AG09319 (cell line): ENCODE results near the gene LRRC45.

ENCODE experiments used
- DNase-seq: peaks from one replicate; pipeline ENCODE4 v3.0.0-alpha.2; 2010; ENCODE audit warnings: low read depth; ENCODE audit errors: extremely low read depth
- TF ChIP-seq, protein P1 (sequence below): IDR thresholded peaks from 2 replicates; pipeline ENCODE4 v1.5.1; 2011; ENCODE audit warnings: low read depth, mild to moderate bottlenecking, inconsistent platforms, low read length, moderate library complexity

LRRC45 gene

DNA sequence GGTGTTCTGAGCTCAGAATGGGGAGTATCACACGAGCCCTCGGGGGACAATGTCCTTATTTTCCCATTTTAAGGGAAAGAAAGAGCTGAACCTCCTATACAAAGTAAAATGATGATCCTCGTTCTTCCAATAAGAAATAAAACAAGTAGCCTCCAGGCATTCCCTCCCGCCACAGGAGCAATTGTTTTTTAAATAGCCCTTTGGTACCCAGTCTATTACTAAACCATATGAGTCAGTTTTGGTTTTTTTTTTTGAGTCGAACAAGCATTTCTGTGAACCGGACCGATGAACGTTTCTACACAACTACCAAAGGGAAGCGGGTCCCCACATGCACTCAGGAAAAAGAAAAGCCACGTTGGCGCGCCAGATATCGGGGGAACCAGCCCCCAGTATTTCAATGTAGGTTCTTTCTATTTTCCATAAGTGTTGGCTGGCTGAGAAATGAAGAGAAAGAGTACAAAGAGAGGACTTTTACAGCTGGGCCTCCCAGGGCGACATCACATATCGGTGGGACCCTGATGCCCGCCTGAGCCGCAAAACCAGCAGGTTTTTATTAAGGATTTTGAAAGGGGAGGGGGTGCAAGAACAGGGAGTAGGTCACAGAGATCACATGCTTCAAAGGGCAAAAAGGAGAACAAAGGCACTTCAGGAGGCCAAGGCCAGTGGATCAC lies 18.2 kb downstream of the LRRC45 start:
- DNase-seq = no peak

DNA sequence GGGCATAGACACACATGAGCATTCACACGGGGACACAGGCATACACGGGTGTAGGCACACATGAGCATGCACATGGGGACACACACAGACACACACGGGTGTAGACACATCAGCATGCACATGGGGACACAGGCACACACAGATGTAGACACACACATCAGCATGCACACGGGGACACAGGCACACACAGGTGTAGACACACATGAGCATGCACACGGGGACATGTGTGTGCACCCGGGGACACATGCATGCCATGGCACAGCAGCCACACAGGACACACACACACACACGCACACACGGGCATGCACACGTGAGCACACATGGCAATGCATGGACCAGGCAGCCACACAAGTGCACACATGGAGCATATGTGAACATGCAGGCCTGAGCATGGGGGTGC lies 19.5 kb downstream of the LRRC45 start:
- no peak for DNase-seq
- TF ChIP-seq, protein P1, sequence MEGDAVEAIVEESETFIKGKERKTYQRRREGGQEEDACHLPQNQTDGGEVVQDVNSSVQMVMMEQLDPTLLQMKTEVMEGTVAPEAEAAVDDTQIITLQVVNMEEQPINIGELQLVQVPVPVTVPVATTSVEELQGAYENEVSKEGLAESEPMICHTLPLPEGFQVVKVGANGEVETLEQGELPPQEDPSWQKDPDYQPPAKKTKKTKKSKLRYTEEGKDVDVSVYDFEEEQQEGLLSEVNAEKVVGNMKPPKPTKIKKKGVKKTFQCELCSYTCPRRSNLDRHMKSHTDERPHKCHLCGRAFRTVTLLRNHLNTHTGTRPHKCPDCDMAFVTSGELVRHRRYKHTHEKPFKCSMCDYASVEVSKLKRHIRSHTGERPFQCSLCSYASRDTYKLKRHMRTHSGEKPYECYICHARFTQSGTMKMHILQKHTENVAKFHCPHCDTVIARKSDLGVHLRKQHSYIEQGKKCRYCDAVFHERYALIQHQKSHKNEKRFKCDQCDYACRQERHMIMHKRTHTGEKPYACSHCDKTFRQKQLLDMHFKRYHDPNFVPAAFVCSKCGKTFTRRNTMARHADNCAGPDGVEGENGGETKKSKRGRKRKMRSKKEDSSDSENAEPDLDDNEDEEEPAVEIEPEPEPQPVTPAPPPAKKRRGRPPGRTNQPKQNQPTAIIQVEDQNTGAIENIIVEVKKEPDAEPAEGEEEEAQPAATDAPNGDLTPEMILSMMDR = no peak

More for the DNA sequence above, 18.2 kb downstream of the LRRC45 start:
- TF ChIP-seq, protein P1 = no peak

DNA sequence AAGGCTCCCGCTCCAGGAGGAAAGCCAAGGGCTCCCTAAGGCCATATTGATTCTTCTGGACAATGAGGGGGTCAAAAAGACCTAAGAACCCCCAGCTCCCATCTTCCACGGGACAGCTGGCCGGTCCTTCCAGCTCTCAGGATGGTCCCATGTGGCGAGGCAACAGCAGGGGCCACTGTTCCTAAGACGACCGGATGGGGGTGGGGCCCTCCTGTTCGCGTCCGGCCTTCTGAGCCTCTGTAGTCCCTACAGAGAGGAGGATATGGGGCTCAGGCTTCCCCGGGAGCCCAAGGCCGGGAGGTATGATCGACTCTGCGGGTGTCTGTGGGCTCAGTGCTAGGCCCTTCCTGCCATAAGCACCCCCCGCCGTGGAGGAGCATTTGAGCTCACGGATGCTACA lies 20.4 kb downstream of the LRRC45 start:
- TF ChIP-seq, protein P1 = no peak
- no peak for DNase-seq

DNA sequence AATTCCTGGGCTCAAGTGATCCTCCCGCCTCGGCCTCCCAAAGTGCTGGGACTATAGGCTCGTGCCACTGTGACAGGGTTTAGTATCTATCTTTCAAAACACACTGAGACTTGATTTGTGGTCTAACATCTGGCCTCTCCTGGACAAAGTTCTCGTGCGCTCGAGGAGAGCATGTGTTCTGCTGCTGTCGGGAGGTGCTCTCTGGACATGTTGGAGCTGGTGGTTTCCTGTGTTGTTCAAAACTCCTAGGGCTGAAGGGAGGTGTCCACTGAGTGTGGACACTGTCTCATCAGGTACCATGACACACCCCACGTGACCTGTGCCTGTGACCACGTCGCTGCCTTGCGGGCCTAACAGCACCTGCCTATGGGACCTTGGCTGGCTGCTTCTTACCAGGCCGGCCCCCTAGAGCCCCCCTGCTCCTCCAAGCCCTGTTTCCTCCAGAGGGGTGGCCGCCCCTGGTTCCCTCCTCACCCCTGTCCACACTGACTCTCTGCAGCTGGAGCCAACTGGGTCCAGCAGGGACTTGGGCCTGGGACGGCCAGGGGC lies 22.9 kb downstream of the LRRC45 start:
- TF ChIP-seq, protein P1 = no peak
- DNase-seq = no peak

GRCh38 chr17:82046903-82047302 lies 23.8 kb downstream of the LRRC45 start:
- TF ChIP-seq, protein P1 = no peak
- no peak for DNase-seq

- no peak for DNase-seq
Measured at GRCh38 chr17:82047379-82047778, 24.3 kb downstream of the LRRC45 start.

DNA sequence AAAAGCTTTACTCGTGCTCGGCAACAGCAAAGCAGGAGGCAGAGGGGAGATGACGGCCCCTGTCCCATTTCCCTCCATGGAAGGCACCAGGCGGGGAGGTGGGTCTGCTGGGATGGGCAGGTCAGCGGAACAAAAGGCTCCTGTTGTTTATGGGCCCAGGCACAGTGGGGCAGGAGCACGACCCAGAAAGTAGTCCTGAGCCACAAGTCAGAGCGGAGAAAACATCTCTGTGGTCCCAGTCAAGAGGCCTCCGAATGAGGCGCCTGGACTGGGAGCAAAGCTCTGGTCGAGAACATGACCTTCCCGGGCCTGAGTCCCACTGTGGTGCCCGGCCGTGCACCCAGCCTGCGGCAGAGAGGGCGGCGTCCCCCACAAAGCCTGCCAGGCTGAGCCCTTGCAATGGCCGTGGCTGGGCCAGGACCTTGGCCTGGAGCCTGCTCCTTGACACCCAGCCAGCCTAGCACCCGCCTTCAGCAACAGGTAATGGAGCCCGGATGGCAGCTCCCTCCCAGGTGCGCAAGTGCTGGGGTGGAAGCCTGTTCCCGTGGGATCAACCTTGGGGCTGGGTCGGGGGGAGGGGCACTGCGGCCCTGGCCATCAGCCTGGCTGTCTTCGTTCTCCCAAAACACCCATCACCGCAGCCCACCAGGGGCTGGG lies 24.9 kb downstream of the LRRC45 start:
- DNase-seq = no peak

More at GRCh38 chr17:82047379-82047778, 24.3 kb downstream of the LRRC45 start:
- TF ChIP-seq, protein P1 = no peak

More for the DNA sequence above, 24.9 kb downstream of the LRRC45 start:
- TF ChIP-seq, protein P1 = no peak
